SK-N-MC (cell line): Measurements from ENCODE around the gene KCNH2.

Source experiments
- DNase-seq: peaks from one replicate; pipeline ENCODE4 v3.0.0-alpha.2; 2011; ENCODE audit warnings: low read depth, low spot score
- H3K27ac ChIP-seq: fragments of 200-600 bp; sonication (generic); 2 replicates; pipeline ENCODE4 v1.5.1; 2016; ENCODE audit warnings: mixed run types
- H3K36me3 ChIP-seq: fragments of 200-600 bp; sonication (generic); 2 replicates; pipeline ENCODE4 v1.6.1; 2017; ENCODE audit warnings: antibody characterized with exemption, low read length, mixed read lengths; ENCODE audit not compliant: insufficient read depth
- H3K4me3 ChIP-seq: fragments of 200-600 bp; sonication (generic); 2 replicates; pipeline ENCODE4 v1.5.1; 2016
- H3K9ac ChIP-seq: fragments of 200-600 bp; sonication (generic); 2 replicates; pipeline ENCODE4 v1.8.0; 2017; ENCODE audit warnings: mixed run types, mixed read lengths; ENCODE audit not compliant: insufficient read length
- H3K9me3 ChIP-seq: fragments of 200-600 bp; sonication (generic); 2 replicates; pipeline ENCODE4 v1.6.1; 2017; ENCODE audit warnings: low read depth, mild to moderate bottlenecking, antibody characterized with exemption, low read length, moderate library complexity, mixed read lengths
- EZH2 ChIP-seq: fragments of 200-600 bp; sonication (generic); IDR thresholded peaks from one replicate; pipeline ENCODE4 v1.6.1; 2017; ENCODE audit warnings: antibody characterized with exemption
- FOXP2 ChIP-seq: optimal IDR thresholded peaks from 2 replicates; pipeline ENCODE3; 2011; ENCODE audit warnings: mild to moderate bottlenecking, moderate library complexity; ENCODE audit not compliant: insufficient read depth; ENCODE audit errors: extremely low read length, control extremely low read depth
- POLR2AphosphoS5 ChIP-seq: IDR thresholded peaks from 2 replicates; pipeline ENCODE4 v1.6.1; 2012; ENCODE audit warnings: mild to moderate bottlenecking, low read depth, low read length, borderline replicate concordance

The KCNH2 gene

DNA sequence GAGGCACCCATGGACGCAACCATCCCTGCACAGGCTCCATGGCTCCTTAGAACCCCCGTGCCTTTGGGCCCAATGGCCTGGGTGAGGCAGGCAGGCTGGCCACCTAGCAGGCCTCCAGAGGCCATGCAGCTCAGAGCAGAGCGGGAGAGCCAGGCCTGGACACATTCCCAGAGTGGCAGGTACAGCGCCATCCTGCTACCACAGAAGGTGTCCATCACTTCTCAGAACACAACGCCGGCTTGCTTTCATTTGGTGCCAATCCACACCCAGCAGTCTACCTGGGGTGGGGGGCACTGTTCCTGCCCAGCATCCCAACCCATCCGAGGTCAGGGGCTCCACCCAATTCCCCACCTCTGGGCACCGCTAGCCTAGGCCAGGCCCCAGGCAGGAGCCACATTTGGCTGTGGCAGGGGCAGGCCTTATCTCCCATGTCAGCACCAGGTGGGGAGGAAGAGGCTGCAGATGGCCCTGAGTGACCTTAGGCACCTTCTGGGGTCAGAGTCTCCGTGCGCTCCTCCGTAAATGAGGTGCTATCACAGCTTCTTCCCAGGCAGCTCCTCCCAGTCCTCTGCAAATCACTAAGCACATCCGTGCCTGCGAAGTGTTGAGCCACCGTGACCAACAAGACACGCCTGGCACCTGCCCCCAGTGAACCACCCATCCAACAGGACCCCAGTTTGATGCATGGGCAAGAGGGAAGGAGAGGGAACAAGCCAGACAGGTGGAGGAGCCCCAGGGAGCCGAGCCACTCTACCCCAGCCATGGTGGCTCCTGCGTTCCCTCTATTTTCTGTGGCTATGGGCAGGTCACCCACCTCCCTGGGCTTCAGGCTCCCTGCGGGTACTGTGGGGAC lies 14.2 kb downstream of the KCNH2 start:
- no peaks in the 10 kb centered on the region for H3K36me3 ChIP-seq
- DNase-seq, result no peak
- H3K27ac ChIP-seq, result no peak overlapping the region
- TF ChIP-seq EZH2 (no peak), FOXP2 (no peak), POLR2AphosphoS5 (no peak)
- H3K9me3 ChIP-seq, result no peaks in the 10 kb centered on the region
- no peak overlapping the region for H3K4me3 ChIP-seq
- no peak overlapping the region for H3K9ac ChIP-seq

DNA sequence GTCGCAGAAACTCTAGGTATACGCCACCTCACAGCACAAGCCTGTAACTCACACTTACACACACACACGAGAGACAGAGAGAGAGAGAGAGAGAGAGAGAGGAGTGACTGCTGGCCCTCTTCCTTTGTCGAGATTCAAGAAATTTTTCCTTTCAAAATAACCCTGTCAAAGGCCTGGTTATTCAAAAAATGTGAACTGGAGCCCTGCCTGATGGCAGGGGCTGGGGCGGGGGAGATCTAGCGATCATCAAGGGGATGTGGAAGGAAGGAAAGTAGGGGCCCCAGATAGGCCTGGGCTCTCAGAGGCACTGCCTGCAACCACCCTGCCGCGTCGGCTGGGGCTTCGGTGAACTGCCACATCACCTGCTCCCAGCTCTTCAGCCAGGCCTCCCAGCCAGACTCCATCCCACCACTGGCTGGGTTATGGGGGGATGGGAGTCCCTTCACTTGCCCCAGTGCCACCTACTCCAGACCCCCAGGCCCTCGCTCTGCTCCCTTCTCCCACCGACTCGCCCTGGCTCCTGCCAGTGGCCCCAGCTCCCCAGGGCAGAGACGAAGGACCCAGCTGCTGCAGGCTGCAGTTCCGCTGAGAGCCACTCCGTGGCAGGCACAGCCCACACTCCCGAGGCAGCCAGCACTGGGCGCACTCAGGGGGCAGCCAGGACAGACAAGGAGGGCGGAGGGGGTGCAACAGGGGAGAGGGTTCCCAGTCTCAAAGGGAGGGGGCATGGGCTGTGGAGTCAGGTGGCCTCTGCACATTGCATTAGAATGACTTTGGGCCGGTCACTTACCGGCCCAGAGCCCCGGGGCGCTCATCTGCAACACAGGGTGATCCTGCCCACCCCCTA lies 15.3 kb downstream of the KCNH2 start:
- Histone ChIP-seq H3K27ac (no peak overlapping the region), H3K9ac (no peak overlapping the region), H3K9me3 (no peaks in the 10 kb centered on the region), H3K36me3 (no peaks in the 10 kb centered on the region), H3K4me3 (no peak overlapping the region)
- TF ChIP-seq EZH2 (no peak), POLR2AphosphoS5 (no peak), FOXP2 (no peak)
- DNase-seq, result no peak

DNA sequence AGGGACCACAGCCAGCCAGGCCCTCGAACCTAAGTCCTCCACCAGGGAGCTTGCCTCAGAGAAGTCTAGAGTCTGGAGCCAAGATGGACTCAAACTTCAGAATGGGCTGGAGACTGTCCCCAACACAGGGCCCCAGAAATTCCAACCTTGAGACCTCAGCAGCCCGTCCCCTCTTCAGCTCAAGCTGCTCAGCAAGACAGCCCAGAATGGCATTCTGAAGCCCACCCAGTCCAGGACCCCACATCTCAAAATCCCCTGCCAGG lies 15.9 kb downstream of the KCNH2 start:
- H3K9me3 ChIP-seq, result no peaks in the 10 kb centered on the region
- no peak for TF ChIP-seq EZH2
- TF ChIP-seq FOXP2, result no peak
- TF ChIP-seq POLR2AphosphoS5, result no peak
- H3K36me3 ChIP-seq, result no peaks in the 10 kb centered on the region
- H3K9ac ChIP-seq, result no peak overlapping the region
- DNase-seq, result no peak
- no peak overlapping the region for H3K4me3 ChIP-seq
- H3K27ac ChIP-seq, result no peak overlapping the region

DNA sequence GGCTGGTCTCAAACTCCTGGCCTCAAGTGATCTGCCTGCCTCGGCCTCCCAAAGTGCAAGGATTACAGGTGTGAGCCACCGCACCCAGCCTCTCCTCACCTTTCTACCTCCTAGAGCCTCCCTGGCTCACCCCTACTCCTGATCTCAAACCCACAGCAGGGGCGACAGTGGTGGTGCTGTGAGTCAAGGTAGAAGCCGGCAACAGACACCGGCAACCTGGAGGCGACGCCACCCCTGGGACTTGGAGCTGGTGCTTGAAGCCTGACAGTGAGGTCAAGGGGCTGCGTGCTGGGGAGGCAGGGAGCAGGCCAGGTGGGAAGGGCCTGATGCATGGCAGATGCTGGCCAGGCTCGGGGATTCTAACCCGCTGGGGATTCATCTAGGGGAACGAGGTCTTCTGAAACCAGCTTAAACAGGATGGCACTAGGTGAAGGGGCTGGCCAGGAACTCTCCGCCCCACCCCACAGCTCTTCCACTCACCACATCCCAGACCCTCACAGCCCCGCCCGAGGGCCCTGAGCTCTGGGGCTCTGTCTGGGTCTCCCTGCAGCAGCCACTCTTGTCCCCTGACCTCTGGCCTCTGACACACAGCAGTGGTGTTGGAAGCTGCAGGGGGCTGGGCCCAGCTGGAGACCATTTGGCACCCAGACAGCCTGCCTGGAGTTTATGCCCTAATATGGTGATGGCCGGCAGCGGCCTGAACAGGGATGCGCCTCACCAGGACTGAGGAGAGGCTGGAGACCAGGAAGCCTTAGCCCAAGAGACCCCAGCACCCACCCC lies 16.4 kb downstream of the KCNH2 start:
- Histone ChIP-seq H3K4me3 (no peak overlapping the region), H3K36me3 (no peaks in the 10 kb centered on the region), H3K27ac (no peak overlapping the region), H3K9me3 (no peaks in the 10 kb centered on the region), H3K9ac (no peak overlapping the region)
- TF ChIP-seq FOXP2 (no peak), EZH2 (no peak), POLR2AphosphoS5 (no peak)
- no peak for DNase-seq

DNA sequence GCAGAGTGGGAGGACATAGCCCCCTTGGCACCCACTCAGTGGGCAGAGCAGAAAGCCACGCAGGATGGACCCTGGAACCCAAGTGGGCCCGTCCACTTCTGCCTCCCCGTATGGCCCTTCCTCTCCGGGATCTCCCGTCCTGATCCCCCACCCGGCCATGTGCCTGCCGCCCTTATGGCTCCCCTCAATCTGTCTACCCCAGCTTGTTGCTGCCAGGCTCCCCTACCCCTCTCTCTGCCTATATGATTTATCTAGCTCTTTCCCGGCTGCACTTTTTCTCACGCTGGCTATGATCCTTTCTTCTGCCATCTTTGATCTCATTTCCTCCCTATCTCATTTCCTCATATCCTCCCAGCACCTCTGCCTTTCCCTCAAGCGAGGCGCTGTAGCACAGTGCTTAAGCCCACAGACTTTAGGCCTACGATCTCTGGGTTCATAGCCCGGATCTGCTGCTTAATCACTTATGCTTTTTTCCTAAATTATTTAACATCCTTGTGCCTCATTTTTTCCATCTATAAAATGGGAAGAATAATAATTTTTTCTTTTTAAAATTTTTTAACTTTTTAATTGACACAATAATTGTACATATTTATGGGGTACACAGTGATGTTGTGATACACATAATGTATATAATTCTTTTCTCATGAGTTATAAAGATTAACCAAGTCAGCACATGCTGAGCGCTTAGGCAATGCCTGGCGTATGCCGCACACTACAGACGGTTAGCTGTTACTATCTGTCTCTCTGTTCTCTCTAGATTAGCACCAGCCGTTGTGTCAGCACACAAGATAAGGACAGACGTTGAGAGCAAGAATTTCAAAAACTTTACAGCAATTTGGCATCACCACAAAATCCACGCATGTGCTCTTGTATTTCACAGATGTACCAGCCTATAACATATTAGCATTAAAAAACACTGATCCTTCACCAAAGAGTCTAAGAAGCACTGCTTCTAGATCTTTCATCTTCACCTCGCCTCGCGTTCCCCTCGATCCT lies 18.1 kb downstream of the KCNH2 start:
- DNase-seq, result no peak
- no peaks in the 10 kb centered on the region for H3K9me3 ChIP-seq
- no peak for TF ChIP-seq EZH2
- TF ChIP-seq FOXP2, result no peak
- TF ChIP-seq POLR2AphosphoS5, result no peak
- H3K36me3 ChIP-seq, result no peaks in the 10 kb centered on the region
- H3K4me3 ChIP-seq, result no peak overlapping the region
- H3K9ac ChIP-seq, result no peak overlapping the region
- no peak overlapping the region for H3K27ac ChIP-seq

DNA sequence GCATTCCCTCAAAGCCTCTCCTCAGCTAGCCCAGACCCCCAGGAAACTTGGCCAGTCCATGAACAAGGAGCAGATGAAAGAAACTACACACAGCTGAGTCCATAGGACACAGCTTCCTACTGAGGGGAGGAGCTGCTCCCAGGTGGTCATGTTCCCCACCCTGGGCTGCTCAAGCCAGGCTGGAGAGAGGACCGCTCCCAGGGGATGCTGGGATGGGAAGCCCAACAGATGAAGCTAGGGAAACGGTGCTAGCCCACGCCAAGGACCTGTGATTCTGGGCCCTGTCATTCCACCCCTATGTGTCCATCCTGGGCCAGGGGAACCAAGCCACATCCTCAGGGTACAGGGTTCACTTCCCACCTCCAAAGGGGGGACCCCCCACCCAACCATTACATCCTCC lies 19.0 kb downstream of the KCNH2 start:
- no peak overlapping the region for H3K4me3 ChIP-seq
- H3K36me3 ChIP-seq, result no peaks in the 10 kb centered on the region
- TF ChIP-seq POLR2AphosphoS5, result no peak
- no peak for TF ChIP-seq EZH2
- TF ChIP-seq FOXP2, result no peak
- DNase-seq, result no peak
- no peaks in the 10 kb centered on the region for H3K9me3 ChIP-seq
- H3K27ac ChIP-seq, result no peak overlapping the region
- no peak overlapping the region for H3K9ac ChIP-seq

DNA sequence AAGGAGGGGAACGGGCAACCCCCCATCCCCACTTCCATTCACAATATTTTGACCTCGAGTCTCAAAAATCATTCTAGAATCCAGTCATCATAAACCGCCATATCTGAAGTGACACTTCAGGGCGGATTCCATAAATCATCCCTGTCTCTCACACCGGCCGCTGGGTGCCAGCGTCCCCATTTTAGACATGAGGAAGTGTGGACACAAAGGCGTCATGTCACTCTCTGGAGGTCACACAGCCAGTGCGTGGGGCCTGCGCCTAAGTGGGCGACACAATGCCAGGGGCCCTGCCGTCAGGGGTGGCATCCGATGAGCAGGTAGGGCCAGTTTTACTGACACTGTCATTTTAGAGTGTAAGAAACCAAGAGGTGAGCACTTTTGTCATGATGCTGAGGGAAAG lies 19.5 kb downstream of the KCNH2 start:
- Histone ChIP-seq H3K9ac (no peak overlapping the region), H3K4me3 (no peak overlapping the region)

More for the DNA sequence above, 19.5 kb downstream of the KCNH2 start:
- TF ChIP-seq FOXP2, result no peak
- TF ChIP-seq POLR2AphosphoS5, result no peak
- TF ChIP-seq EZH2, result no peak
- H3K36me3 ChIP-seq, result no peaks in the 10 kb centered on the region
- no peaks in the 10 kb centered on the region for H3K9me3 ChIP-seq
- no peak for DNase-seq
- H3K27ac ChIP-seq, result no peak overlapping the region
